Heart left ventricle (tissue), 16 donors: ENCODE measurements around the gene P3H3. TPM values are rescaled to one million over a fixed set of nuclear protein-coding genes. Genes with fewer than 3 reads are reported as not detected.

ENCODE experiments used
- ATAC-seq, 4 donors: fragments of 200-7000 bp; cut with Tn5 transposase; one replicate each; pipeline ENCODE4 v1.9.1; 2020 to 2022; ENCODE audit warnings: moderate library complexity in 4 of 4, mild to moderate bottlenecking in 3 of 4, moderate number of reproducible peaks in 1 of 4
- DNase-seq, 5 donors: peaks; one replicate each; pipeline ENCODE4 v3.0.0-alpha.2; 2020
- H3K27ac ChIP-seq, 12 donors: fragments of 200-600 bp; sonication (generic) in 4 of 12; one replicate each; pipeline versions ENCODE4 v1.5.0 to v1.8.0; 2016 to 2022; ENCODE audit warnings: mild to moderate bottlenecking in 2 of 12
- H3K27me3 ChIP-seq, 9 donors: fragments of 200-600 bp; sonication (generic) in 2 of 9; one replicate each; pipeline versions ENCODE4 v1.5.1 to v1.8.0; 2016 to 2022; ENCODE audit warnings: mild to moderate bottlenecking in 3 of 9
- H3K36me3 ChIP-seq, 9 donors: fragments of 200-600 bp; sonication (generic) in 2 of 9; one replicate each; pipeline versions ENCODE4 v1.5.0 to v1.8.0; 2018 to 2022; ENCODE audit warnings: mild to moderate bottlenecking in 2 of 9
- H3K4me1 ChIP-seq, 12 donors: fragments of 200-600 bp; sonication (generic) in 4 of 12; one replicate each; pipeline versions ENCODE4 v1.5.0 to v1.8.0; 2016 to 2022; ENCODE audit warnings: mild to moderate bottlenecking in 3 of 12
- H3K4me3 ChIP-seq, 12 donors: fragments of 200-600 bp; sonication (generic) in 4 of 12; one replicate each; pipeline versions ENCODE4 v1.5.0 to v1.8.0; 2017 to 2022; ENCODE audit warnings: mild to moderate bottlenecking in 9 of 12, moderate library complexity in 4 of 12
- H3K9me3 ChIP-seq, 12 donors: fragments of 200-600 bp; sonication (generic) in 4 of 12; one replicate each; pipeline versions ENCODE4 v1.5.0 to v1.8.0; 2016 to 2022; ENCODE audit warnings: mild to moderate bottlenecking in 1 of 12
- CTCF ChIP-seq, 12 donors: fragments of 200-600 bp; sonication (generic) in 4 of 12; IDR thresholded peaks; one replicate each; pipeline versions ENCODE4 v1.5.0 to v1.8.0; 2018 to 2022; ENCODE audit warnings: antibody characterized with exemption in 12 of 12, mild to moderate bottlenecking in 5 of 12
- POLR2A ChIP-seq, 2 donors: fragments of 450-650 bp; IDR thresholded peaks; one replicate each; pipeline ENCODE4 v1.6.1; 2017; ENCODE audit warnings: antibody characterized with exemption in 2 of 2, mild to moderate bottlenecking in 2 of 2, moderate library complexity in 2 of 2
- WGBS, 4 donors: extraction: QIAGEN DNeasy Blood & Tissue Kit in 2 of 4; methylation state at CpG; one replicate each; pipeline versions ENCODE4 v1.1.5 to v1.1.7; 2013 to 2018; 5-methylcytosine and 5-hydroxymethylcytosine counted together
- intact Hi-C, 10 donors: fragments of 100-400 bp; cut with DNase I; formaldehyde crosslinking; loops; one replicate each; pipeline versions ENCODE4 v1.11.1 to v1.14.2; 2022
- polyA plus RNA-seq, 2 donors: library from polyadenylated mRNA; stranded (reverse); fragments of 200-250 nt; gene quantifications; one replicate each; pipeline ENCODE4 v1.2.3, GENCODE V29; 2013
- total RNA-seq, 9 donors: library from RNA; depleted of rRNA in 2 of 9; stranded (reverse); fragments of >200 nt in 2 of 9; fragmentation: NEBNext Ultra II Directional in 3 of 9; extraction: Animal tissue kit (Norgen Biotek cat#: 25700) in 3 of 9; gene quantifications; one replicate each; pipeline versions ENCODE4 v1.1.0 to v1.2.4, GENCODE V29; 2016 to 2023
- donor health status: ischemic (EF 13 %, LVEDD 7.1; RV severe dilation, severe dysfunction).
- donor health status: healthy with polysubstance abuse.
- donor health status: DM: no; HTN: yes; CAD: no.
- donor health status: DM: no; HTN: no; CAD: no.
- donor health status: ischemic (EF 25% LVEDD 6.9; RV normal size, moderate dysfunction).
- donor health status: ischemic (EF 25% LVEDD 5.7; RV mildly dilated, moderate dysfunction).
- donor health status: healthy.
- donor health status: DM: yes; HTN: yes; CAD: no.
- donor health status: ischemic (EF 35%, LVEDD 5.7; RV mildly dilated, moderate dysfunction).
- donor health status: nonischemic (EF 11% LVEDD 7.7; RV severe dilation, severe dysfunction).
- donor health status: DM: yes; HTN: yes; CAD: no.
- donor health status: PGD.
- donor health status: ischemic (EF 29% LVEDD 5.4; RV normal size, mild dysfunction).
- donor health status: nonischemic (EF 23%, LVEDD 6.1; RV moderate dilation, normal function).

Gene P3H3
- total and polyA plus RNA-seq, 11 donors = 4.2 to 29.9 (median 16.6) TPM

GRCh38 chr12:6818222-6818621, 10.0 kb upstream of the P3H3 start:
- WGBS, 4 donors = 76 to 84% (median 77%) methylated on average over 7 to 10 of the region's 10 CpGs
- DNase-seq = no peak

GRCh38 chr12:6818645-6819044, 9.6 kb upstream of the P3H3 start:
- ATAC-seq (no peak), DNase-seq (no peak)
- Histone ChIP-seq H3K36me3 (peaks cover 0 to 16% (median 0%) of the 10 kb centered on the region in 9 donors), H3K4me3 (no peak overlapping the region), H3K27ac (no peak overlapping the region), H3K9me3 (no peaks in the 10 kb centered on the region), H3K27me3 (peaks cover 0 to 12% (median 0%) of the 10 kb centered on the region in 9 donors), H3K4me1 (peaks cover 0 to 23% (median 13%) of the 10 kb centered on the region in 12 donors)
- intact Hi-C loops = no loop called here
- no peak for TF ChIP-seq POLR2A (IDR thresholded peaks at IDR 0.05)
- no peak for TF ChIP-seq CTCF (IDR thresholded peaks at IDR 0.05)
- 81 to 100% (median 86%) methylated on average over 2 to 5 of the region's 5 CpGs for WGBS, 4 donors

More at GRCh38 chr12:6818222-6818621, 10.0 kb upstream of the P3H3 start:
- Histone ChIP-seq H3K4me3 (no peak overlapping the region), H3K9me3 (no peaks in the 10 kb centered on the region), H3K4me1 (peaks cover 0 to 22% (median 13%) of the 10 kb centered on the region in 12 donors), H3K27me3 (peaks cover 0 to 12% (median 0%) of the 10 kb centered on the region in 9 donors), H3K36me3 (peaks cover 0 to 16% (median 0%) of the 10 kb centered on the region in 9 donors), H3K27ac (no peak overlapping the region)
- intact Hi-C loops = no loop called here
- ATAC-seq = no peak
- TF ChIP-seq POLR2A (IDR thresholded peaks at IDR 0.05) (no peak), CTCF (IDR thresholded peaks at IDR 0.05) (no peak)

GRCh38 chr12:6819106-6820030, 8.8 kb upstream of the P3H3 start:
- ATAC-seq (no peak), DNase-seq (peak in 1 of 5 donors; percentile 40)
- no peak overlapping the region for H3K4me3 ChIP-seq
- peaks cover 0 to 12% (median 0%) of the 10 kb centered on the region in 9 donors for H3K27me3 ChIP-seq
- H3K9me3 ChIP-seq = no peaks in the 10 kb centered on the region
- 76 to 84% (median 82%) methylated on average over 12 to 13 of the region's 13 CpGs for WGBS, 4 donors
- H3K36me3 ChIP-seq = peaks cover 0 to 16% (median 0%) of the 10 kb centered on the region in 9 donors
- H3K27ac ChIP-seq = no peak overlapping the region
- intact Hi-C loops = loop anchor here in 3 of 10 donors (5.0 to 10.0 kb wide), 4 partner anchors 45 to 205 kb away; partner anchors contain the start of genes LAG3 (in 1 of the 3) and MLF2 (in 1 of the 3)
- TF ChIP-seq POLR2A (IDR thresholded peaks at IDR 0.05) = no peak
- TF ChIP-seq CTCF (IDR thresholded peaks at IDR 0.05) = no peak
- peaks cover 0 to 23% (median 13%) of the 10 kb centered on the region in 12 donors for H3K4me1 ChIP-seq

- H3K27ac ChIP-seq = no peak overlapping the region
- intact Hi-C loops = loop anchor here in 3 of 10 donors (5.0 to 10.0 kb wide), 4 partner anchors 45 to 205 kb away; partner anchors contain the start of genes LAG3 (in 1 of the 3) and MLF2 (in 1 of the 3)
- ATAC-seq = no peak
These were observed 8.0 kb upstream of the P3H3 start for GRCh38 chr12:6820166-6820565.

More at GRCh38 chr12:6820166-6820565, 8.0 kb upstream of the P3H3 start:
- no peak overlapping the region for H3K4me3 ChIP-seq
- H3K36me3 ChIP-seq = peaks cover 0 to 11% (median 0%) of the 10 kb centered on the region in 9 donors
- no peaks in the 10 kb centered on the region for H3K9me3 ChIP-seq
- H3K4me1 ChIP-seq = peaks cover 0 to 23% (median 14%) of the 10 kb centered on the region in 12 donors
- WGBS, 4 donors = 80 to 91% (median 90%) methylated on average over 5 of the region's 5 CpGs
- no peak for DNase-seq
- H3K27me3 ChIP-seq = peaks cover 0 to 12% (median 0%) of the 10 kb centered on the region in 9 donors
- TF ChIP-seq CTCF (IDR thresholded peaks at IDR 0.05) (no peak), POLR2A (IDR thresholded peaks at IDR 0.05) (no peak)
